Left renal cortex interstitium (tissue), 4 donors: ENCODE data around the gene LDLRAD3. TPM values are rescaled to one million over a fixed set of nuclear protein-coding genes. Genes with fewer than 3 reads are reported as not detected.
"Not testable (repeated sequence)": the region's sequence is repeated elsewhere in the genome, so short reads cannot be mapped to it uniquely, and the experiment has no call there.

ENCODE experiments used
- DNase-seq, 4 donors: peaks; one replicate each; pipeline ENCODE4 v3.0.0-alpha.2; 2013; ENCODE audit warnings: low read depth in 4 of 4, low spot score in 2 of 4, missing footprints in 1 of 4
- polyA plus RNA-seq, 4 donors: library from polyadenylated mRNA; unstranded; fragments of 120-200 nt; gene quantifications; one replicate each; pipeline ENCODE4 v1.2.1, GENCODE V29; 2013; ENCODE audit not compliant: insufficient read length in 4 of 4

The LDLRAD3 gene
- polyA plus RNA-seq, 4 donors = 21.9 to 25.6 (median 24.4) TPM

DNA sequence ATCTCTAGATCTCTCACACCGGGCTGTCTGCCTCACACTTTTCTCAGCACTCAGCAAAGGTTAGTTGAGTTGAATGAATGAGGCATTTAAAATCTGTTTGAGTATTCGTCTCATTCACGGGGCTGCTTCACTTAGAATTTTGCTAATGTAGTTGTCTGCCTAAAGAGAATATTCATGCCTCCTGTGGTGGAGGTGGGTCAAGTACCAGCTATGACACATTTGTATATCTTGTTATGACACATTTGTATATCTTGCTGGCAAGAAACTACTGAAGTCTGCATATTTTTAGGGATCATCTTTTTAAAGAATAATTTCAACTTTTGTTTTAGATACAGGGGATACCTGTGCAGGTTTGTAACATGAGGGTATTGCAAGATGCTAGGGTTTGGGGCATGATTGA lies 43.1 kb downstream of the LDLRAD3 start:
- no peak for DNase-seq

DNA sequence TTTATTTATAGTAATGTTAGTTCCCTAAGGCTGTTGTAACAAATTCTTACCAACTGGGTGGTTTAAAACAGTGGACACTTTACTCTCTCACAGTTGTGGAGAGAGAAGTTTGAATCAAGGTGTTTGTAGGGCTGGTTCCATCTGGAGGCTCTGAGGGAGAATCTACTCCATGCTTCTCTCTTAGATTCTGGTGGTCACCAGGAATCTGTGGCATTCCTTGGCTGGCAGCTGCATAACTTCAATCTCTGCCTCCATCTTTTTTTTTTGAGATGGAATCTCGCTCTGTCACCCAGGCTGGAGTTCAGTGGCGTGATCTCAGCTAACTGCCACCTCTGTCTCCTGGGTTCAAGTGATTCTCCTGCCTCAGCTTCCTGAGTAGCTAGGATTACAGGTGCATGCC lies 46.3 kb downstream of the LDLRAD3 start:
- no peak for DNase-seq

DNA sequence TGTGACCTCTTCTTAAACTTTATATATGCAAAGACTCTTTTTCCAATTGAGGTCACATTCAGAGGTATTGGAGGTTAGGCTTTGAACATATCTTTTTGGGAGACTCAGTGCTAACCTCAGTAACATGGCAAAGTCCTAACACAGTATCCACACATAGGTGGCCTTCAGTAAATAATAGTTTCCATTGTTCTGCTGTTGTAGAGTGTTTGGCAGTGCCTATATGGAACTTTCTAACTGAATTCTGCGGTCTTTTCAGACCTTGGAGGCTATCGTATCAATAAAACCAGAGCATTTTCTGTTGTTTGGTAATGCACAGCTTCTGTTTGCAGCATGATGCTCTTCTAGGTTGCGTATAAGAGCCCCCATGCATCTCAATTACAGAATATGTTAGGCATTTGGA lies 47.0 kb downstream of the LDLRAD3 start:
- DNase-seq = no peak

DNA sequence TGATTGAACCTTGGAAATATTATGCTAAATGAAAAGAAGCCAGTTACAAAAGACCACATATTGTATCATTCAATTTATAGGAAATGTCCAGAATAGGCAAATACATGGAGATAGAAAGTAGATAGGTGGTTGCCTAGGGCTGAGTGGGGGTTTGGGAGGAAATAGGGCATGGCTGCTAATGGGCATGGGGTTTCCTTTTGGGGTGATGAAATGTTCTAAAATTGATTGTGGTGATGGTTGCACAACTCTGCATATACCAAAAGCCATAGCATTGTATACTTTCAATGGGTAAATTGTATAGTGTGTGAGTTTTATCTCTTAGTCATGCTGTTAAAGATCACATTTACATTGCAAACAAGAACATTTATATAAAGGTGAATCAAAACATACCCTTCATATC lies 48.7 kb downstream of the LDLRAD3 start:
- no peak for DNase-seq

DNA sequence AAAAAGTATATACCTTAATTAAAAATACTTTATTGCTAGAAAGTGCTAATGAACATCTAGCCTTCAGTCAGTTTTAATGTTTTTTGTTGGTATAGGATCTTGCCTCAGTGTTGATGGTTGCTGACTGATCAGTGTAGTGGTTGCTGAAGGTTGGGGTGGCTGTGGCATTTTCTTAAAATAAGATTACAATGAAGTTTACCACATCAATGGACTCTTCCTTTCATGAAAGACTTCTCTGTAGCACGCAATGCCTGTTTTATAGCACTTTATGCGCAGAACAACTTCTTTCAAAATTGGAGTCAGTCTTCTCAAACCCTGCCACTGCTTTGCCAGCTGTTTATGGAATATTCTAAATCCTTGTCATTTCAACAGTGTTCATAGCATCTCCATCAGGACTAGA lies 50.6 kb downstream of the LDLRAD3 start:
- no peak for DNase-seq

DNA sequence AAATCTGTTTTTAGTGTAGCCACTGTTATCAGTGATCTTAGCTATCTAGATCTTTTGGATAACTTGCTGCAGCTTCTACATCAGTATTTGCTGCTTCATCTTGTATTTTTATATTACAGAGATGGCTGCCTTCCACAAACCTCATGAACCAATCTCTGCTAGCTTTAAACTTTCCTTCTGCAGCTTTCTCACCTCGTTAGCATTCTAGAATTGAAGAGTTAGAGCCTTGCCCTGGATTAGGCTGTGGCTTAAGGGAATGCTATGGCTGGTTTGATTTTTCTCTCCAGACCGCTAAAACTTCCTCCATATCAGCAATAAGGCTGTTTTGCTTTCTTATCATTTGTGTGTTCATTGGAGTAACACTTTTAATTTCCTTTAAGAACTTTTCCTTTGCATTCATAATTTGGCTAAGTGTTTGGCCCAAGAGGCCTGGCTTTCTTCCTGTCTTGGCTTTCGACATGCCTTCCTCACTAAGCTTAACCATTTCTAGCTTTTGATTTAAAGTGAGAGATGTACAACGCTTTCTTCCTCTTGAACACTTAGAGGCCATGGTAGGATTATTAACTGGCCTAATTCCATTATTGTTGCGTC lies 51.9 kb downstream of the LDLRAD3 start:
- no peak for DNase-seq

DNA sequence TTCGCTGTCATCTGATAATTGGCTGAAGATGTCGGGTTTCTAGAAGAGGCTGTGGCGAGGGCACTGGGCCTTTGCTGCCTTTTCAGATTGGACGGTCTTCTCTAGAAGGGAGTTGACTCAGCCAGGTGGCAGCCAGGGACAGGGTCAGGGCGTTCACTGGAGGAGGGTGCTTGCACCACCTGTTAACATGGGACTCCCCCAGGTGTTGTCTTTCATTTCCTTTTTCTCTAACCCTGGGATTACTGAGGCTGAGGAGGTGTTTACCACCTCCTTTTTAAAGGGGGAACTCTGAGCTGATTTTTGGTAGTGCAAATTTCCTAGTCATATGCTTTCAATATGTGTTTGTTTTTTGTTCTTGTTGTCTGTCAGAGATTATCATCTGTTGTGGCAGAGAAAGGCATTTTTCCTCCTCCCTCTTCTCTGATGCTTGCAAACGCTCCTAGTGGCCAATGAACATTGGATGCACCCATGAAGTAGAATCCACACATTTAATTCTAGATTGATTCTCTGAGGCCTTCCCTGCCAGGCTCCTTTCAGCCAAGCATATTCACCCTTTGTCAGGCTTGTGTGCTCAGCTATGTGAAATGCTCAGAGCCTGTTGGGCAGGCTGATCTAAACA lies 54.1 kb downstream of the LDLRAD3 start:
- no peak for DNase-seq

DNA sequence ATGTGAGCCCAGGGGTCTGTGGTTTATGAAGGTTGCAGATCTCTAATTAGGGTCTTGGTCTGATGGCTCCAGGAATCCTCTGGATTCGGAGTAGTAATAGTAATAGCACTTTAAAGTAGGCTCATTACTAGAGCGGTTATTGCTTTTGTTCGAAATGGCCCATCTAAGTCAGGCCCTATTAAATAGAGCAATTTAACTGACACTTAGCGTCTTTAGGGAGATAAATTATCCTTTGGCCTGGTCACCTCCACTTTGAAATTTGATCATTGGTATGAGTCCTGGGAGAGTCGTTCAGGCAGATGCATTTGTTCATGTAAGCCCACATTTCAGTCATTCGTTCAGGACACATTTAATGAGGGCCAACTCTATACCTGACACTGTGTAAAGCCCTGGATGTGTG lies 54.8 kb downstream of the LDLRAD3 start:
- DNase-seq = peak in 3 of 4 donors; percentile 53 to 65 (median 57)

DNA sequence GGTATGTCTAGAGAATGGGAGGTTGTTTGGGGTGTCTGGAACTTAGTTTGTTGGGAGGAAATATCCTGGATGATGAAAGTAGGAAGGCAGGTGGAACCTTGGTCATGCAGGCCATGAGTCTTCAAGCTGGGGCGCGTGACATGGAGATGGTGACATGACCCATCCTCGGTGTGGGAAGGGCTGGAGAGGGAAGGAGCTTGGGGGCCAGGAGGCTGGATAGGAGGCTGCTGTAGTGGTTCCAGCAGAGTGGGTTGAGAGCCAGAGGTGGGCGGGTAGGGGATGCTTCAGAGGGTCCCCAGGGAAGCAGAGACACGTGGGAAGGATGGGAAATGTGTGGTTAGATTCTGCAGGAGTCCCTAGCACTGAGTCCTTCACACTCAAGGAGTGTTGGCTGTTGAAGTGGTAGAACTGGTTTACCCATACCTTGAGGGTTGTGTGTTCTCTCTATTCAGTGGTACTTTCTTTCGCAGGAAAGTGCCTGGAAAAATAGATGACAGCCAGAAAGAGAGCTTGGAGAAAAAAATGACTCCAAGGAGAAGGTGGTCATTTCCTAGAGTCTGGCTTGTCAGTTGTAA lies 56.8 kb downstream of the LDLRAD3 start:
- DNase-seq = no peak

DNA sequence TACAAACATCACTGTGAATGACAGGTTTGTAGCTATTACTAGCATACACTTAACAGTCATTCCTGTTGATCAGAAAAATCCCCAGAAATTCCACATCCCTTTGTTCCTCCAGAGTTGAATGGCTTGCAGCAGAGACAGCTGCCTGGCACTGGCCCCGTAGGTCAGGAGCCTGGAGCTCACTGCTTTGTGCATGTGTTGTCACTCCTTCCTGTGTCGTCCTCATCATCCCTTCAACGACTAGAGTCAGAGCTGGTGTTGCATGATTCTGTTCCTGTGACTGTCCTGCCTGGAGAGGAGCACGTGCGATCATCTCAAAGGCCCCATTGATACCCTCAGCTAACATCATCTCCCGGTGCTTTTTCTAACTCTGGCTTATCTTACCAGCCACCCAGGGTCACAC lies 58.3 kb downstream of the LDLRAD3 start:
- no peak for DNase-seq

DNA sequence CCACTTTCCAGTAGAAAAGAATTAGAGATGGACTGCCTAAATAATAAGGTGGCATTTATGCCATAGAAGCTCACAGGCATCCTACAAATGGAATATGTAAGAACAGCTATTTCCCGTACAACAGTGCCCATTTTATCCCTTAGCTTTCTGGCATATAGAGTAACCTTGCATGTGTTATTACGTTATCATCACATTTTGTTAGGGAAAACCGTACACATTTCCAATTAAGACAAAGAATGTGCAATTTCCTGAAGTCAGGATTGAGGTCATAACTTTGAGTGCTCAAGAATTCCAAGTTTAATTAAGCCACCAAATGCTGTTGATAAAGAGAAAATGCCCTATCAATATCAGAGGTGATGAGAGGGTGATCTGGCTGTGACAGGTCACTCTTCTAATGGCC lies 58.9 kb downstream of the LDLRAD3 start:
- no peak for DNase-seq

DNA sequence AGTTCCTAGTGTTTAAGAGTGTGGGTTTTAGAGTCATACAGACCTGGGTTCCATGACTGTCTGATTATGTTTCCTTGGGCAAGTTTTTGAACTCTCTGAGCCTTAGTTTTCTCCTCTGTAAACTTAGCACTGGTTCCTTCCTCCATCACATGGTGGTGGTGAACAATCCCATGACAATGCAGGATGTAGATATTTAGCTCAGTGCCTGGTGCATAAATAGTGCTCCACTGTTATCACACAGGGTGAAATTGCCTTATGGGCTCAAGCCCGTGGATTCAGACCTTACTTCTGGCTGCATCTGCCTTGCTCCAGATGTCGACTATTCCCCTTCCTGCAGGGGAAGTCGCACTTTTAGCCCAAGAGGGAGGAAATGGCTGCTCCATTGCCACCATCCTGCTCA lies 62.7 kb downstream of the LDLRAD3 start:
- no peak for DNase-seq

DNA sequence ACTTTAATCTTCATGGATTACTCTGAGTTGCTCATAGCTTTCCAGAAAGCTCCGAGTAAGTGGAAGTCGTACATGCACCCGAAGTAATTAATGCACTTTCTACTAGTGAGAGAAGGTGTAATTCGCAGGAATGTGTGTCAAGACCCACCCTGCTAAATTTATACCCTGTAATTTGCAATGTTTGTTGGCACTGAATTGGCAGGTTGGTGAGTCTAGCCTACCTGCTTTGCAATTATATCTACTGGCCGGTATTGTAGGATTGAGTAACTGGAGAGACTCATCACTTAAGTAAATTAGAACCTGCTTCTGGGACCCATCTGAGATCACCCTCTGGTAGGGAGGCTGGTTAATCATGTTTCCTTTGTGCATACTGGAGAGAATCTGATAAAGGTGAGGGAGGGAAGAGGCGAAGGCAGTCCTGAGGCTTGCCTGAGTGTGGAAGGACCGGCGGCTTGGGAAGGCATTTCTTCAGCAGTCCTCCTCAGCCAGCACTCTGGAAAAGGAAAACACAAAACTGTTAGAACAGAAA lies 63.3 kb downstream of the LDLRAD3 start:
- no peak for DNase-seq

DNA sequence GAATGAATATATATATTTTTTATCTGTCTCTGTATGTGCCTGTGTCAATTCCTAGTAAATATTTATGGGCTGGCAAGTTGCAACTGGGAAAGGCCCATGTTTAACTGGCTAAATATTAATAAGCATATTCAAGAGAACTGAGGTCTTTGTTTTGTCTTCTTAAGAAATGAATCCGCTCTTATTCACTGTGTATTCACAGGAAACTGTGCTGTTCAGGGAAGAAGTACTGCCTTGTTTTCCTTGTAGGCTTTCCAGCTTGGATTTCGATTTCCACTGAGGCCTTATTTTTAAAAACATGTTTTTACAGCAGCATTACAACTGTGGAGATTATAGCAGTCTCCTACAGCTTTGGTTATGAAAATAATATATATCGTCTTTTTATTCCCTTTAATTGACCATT lies 64.7 kb downstream of the LDLRAD3 start:
- DNase-seq = no peak

DNA sequence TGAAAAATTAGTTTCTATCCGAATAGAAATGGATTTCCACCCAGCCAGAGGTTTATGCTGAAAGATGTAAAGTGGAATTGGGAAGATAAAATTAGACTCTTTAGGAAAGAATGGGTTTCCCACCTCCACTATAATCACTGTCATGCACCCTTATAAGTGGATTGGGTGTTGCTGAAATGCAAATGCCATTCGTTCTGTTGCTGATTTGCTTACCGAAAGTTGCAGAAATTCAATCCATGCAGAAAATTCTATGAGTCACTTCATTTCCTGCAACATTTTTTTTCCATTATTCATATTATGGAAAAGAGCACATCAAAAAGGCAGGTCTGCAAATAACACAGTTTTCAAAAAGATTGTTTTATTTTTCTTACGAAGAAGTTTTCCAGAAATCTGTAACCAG lies 65.6 kb downstream of the LDLRAD3 start:
- no peak for DNase-seq

DNA sequence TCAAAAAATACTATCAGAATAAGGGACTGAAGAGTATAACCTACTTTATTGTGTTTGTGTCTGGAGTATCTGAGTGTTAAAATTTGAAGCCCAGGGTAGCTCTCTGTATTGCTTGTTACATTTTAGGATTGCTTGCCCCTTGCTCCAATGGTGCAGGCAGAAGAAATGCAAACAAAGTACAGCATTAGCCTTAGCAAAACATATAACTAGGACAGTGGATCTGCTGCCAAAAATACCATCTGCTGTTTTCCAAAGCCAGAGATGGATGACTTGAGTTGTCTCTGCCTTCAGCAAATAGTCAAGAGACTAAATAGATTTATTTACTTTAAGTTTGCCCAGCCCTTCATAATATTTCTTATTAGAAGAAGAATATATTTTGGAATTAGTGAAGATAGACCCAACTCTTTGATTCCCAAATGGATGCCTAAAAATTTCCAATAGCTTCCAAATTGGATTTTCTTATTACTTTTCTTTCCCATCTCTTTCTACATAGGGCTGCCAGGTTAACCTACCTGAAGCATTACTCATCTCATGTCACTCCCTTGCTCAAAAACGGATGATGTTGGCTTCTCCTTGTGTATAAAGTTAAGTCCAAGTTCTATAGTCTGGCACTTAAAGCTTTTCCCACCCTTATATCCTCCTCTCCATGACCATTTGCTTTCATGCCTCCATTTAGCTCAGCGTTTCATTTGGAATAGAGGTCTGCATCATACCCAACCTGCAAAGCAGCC lies 66.3 kb downstream of the LDLRAD3 start:
- DNase-seq = no peak

DNA sequence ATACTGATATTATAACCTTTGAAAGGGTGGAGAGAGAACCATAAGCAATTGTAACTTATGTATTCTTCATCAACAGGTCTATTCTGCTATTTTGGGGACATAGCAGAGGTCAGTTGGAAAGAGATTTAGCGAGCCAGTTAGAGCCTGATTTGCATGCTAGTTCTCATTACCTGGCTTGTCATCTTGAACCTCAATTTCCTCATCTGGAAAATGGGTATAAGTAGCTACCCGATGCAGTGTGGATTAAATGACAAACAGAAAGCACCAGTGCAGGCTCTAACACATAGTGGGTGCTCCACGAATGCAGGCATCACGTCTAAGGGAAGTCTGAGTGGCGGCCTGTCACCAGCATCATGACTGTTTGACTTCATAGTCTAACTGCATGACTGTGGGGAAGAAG lies 67.7 kb downstream of the LDLRAD3 start:
- DNase-seq = no peak

DNA sequence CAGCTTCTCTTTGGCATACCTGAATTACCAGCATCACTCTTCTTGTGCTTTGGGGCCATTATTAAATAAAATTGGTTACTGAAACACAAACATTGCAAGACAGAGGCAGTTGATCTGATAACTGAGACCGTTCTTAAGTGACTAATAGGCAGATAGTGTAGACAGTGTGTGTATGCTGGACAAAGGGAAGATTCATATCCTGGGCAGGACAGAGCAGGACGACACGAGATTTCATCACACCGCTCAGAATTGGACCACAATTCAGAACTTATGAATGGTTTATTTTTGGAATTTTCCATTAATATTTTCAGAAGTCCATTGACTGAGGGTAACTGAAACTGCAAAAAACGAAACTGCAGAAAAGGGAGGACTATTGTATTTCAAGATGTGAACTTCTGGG lies 68.6 kb downstream of the LDLRAD3 start:
- DNase-seq = no peak

DNA sequence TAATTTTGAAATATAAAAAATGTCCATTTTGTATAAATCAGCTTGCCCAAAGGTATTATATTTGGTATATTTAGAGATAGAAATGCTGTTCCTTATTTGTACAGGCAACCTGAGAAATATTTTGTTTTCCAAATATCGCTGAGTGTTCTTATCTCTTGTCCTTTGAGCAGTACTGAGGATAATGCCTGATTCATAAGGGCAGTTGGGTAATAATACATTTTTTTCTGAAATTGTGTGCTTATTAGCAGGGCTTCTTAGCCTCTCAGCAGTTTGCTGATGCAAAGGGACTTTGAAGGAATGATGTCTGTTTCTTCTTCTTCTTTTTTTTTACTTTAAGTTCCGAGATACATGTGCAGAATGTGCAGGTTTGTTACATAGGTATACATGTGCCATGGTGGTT lies 69.1 kb downstream of the LDLRAD3 start:
- DNase-seq = no peak

DNA sequence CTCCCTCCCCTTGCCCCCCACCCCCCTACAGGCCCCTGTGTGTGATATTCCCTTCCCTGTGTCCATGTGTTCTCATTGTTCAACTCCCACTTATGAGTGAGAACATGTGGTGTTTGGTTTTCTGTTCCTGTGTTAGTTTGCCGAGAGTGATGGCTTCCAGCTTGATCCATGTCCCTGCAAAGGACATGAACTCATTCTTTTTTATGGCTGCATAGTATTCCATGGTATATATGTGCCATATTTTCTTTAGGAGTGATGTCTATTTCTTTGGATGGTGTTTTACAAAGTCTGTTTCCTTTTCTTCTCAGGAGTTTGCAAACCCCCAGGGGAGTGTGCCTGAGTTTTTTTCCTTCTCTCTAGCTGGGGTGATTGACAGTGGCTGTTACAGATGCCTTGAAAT lies 69.6 kb downstream of the LDLRAD3 start:
- not testable (repeated sequence) for DNase-seq
